Astrocyte (in vitro differentiated cells and primary cell): ENCODE data around the gene TKT. TPM values are rescaled to one million over a fixed set of nuclear protein-coding genes. Genes with fewer than 3 reads are reported as not detected.
A peak's percentile ranks its signal among the peaks of the same experiment; 100 is the strongest.

Experiments
- DNase-seq: peaks from one replicate; pipeline ENCODE4 v3.0.0-alpha.2; 2010; ENCODE audit warnings: low read depth
- FAIRE-seq: peaks from 2 replicates; lab custom pipeline; 2011; peaks lifted over from hg19 to GRCh38; lab: Jason Lieb, UNC
- H2AFZ ChIP-seq: 2 replicates; pipeline ENCODE4 v1.6.0; 2012; ENCODE audit warnings: low read depth, low read length, inconsistent platforms
- H3K27ac ChIP-seq: 2 replicates; pipeline ENCODE4 v1.5.1; 2011; ENCODE audit warnings: low read depth, low read length, inconsistent platforms
- H3K27me3 ChIP-seq: 2 replicates; pipeline ENCODE4 v1.6.0; 2011; ENCODE audit warnings: low read length, inconsistent platforms; ENCODE audit not compliant: insufficient read depth
- H3K36me3 ChIP-seq: 2 replicates; pipeline ENCODE4 v1.5.1; 2011; ENCODE audit warnings: low read length, inconsistent platforms; ENCODE audit not compliant: insufficient read depth
- H3K4me1 ChIP-seq: 2 replicates; pipeline ENCODE4 v1.5.1; 2011; ENCODE audit warnings: low read length, inconsistent platforms; ENCODE audit not compliant: insufficient read depth
- H3K4me2 ChIP-seq: 2 replicates; pipeline ENCODE4 v1.6.0; 2012; ENCODE audit warnings: low read length, inconsistent platforms
- H3K4me3 ChIP-seq: 2 replicates; pipeline ENCODE4 v1.5.1; 2011; ENCODE audit warnings: low read depth, mild to moderate bottlenecking, low read length, inconsistent platforms; ENCODE audit not compliant: insufficient read depth
- H3K79me2 ChIP-seq: 2 replicates; pipeline ENCODE4 v1.6.0; 2012; ENCODE audit warnings: mild to moderate bottlenecking, low read length, inconsistent platforms; ENCODE audit not compliant: insufficient read depth
- H3K9ac ChIP-seq: 2 replicates; pipeline ENCODE4 v1.6.0; 2012; ENCODE audit warnings: mild to moderate bottlenecking, low read length, inconsistent platforms
- H3K9me3 ChIP-seq: 2 replicates; pipeline ENCODE4 v1.5.1; 2012; ENCODE audit warnings: low read depth, mild to moderate bottlenecking, low read length, inconsistent platforms; ENCODE audit not compliant: insufficient read depth
- H4K20me1 ChIP-seq: 2 replicates; pipeline ENCODE4 v1.6.0; 2012; ENCODE audit warnings: low read length, inconsistent platforms; ENCODE audit not compliant: insufficient read depth
- H3K27ac Mint-ChIP-seq: one replicate; pipeline ENCODE4 v1.8.0; 2021; ENCODE audit warnings: mild to moderate bottlenecking, mixed read lengths; ENCODE audit not compliant: unreplicated experiment
- H3K27me3 Mint-ChIP-seq: one replicate; pipeline ENCODE4 v1.8.0; 2021; ENCODE audit warnings: low read depth, mixed read lengths; ENCODE audit not compliant: unreplicated experiment
- H3K36me3 Mint-ChIP-seq: one replicate; pipeline ENCODE4 v1.8.0; 2021; ENCODE audit warnings: low read depth, mixed read lengths; ENCODE audit not compliant: unreplicated experiment
- H3K4me1 Mint-ChIP-seq: one replicate; pipeline ENCODE4 v1.8.0; 2021; ENCODE audit warnings: low read depth, mixed read lengths; ENCODE audit not compliant: unreplicated experiment
- H3K4me3 Mint-ChIP-seq: one replicate; pipeline ENCODE4 v1.8.0; 2021; ENCODE audit warnings: mild to moderate bottlenecking, moderate library complexity, mixed read lengths; ENCODE audit not compliant: unreplicated experiment
- H3K9me3 Mint-ChIP-seq: one replicate; pipeline ENCODE4 v1.8.0; 2021; ENCODE audit warnings: mild to moderate bottlenecking, mixed read lengths; ENCODE audit not compliant: unreplicated experiment
- CTCF ChIP-seq: IDR thresholded peaks from 2 replicates; pipeline ENCODE4 v1.5.1; 2011; ENCODE audit warnings: low read depth, mild to moderate bottlenecking, inconsistent platforms, low read length, moderate library complexity; ENCODE audit not compliant: insufficient read depth
- EZH2 ChIP-seq: IDR thresholded peaks from 2 replicates; pipeline ENCODE4 v1.6.1; 2012; ENCODE audit warnings: mild to moderate bottlenecking, low read length, inconsistent platforms; ENCODE audit not compliant: insufficient read depth
- total RNA-seq: library from RNA; stranded (reverse); gene quantifications from 2 replicates; pipeline ENCODE4 v1.2.1, GENCODE V29; 2021

Gene TKT
- total RNA-seq, 1 donor from 2014 or later = 318 TPM

- DNase-seq (no peak), FAIRE-seq (no peak)
- Histone ChIP-seq H3K4me2 (peak overlapping the region; percentile 13), H3K4me3 (no peak overlapping the region), H3K4me1 (peaks cover 22% of the 10 kb centered on the region), H2AFZ (no peak overlapping the region), H3K27ac (no peak overlapping the region), H3K79me2 (peaks cover 98% of the 10 kb centered on the region), H3K27me3 (no peaks in the 10 kb centered on the region), H3K9ac (no peak overlapping the region), H3K36me3 (peaks cover 6% of the 10 kb centered on the region), H3K9me3 (no peaks in the 10 kb centered on the region), H4K20me1 (peaks cover 93% of the 10 kb centered on the region)
- Mint-ChIP-seq H3K9me3 (no peaks in the 10 kb centered on the region), H3K36me3 (peaks cover 4% of the 10 kb centered on the region), H3K4me1 (peaks cover 22% of the 10 kb centered on the region), H3K27me3 (no peaks in the 10 kb centered on the region), H3K27ac (no peak overlapping the region), H3K4me3 (no peak overlapping the region)
- TF ChIP-seq CTCF (no peak), EZH2 (no peak)
These were observed 4.8 kb downstream of the TKT start for GRCh38 chr3:53250881-53251605.

GRCh38 chr3:53250453-53250852 lies 5.4 kb downstream of the TKT start:
- H3K9me3 Mint-ChIP-seq = no peaks in the 10 kb centered on the region
- H3K4me1 ChIP-seq = peaks cover 22% of the 10 kb centered on the region
- H3K9me3 ChIP-seq = no peaks in the 10 kb centered on the region
- peaks cover 22% of the 10 kb centered on the region for H3K4me1 Mint-ChIP-seq
- H3K27me3 Mint-ChIP-seq = no peaks in the 10 kb centered on the region
- peaks cover 99% of the 10 kb centered on the region for H4K20me1 ChIP-seq
- no peak overlapping the region for H3K27ac ChIP-seq
- TF ChIP-seq CTCF = no peak
- TF ChIP-seq EZH2 = no peak
- FAIRE-seq (no peak), DNase-seq (peak; percentile 40)
- peaks cover 6% of the 10 kb centered on the region for H3K36me3 ChIP-seq
- H3K9ac ChIP-seq = no peak overlapping the region
- H3K27ac Mint-ChIP-seq = no peak overlapping the region
- H3K27me3 ChIP-seq = no peaks in the 10 kb centered on the region
- H3K36me3 Mint-ChIP-seq = peaks cover 4% of the 10 kb centered on the region
- H2AFZ ChIP-seq = no peak overlapping the region
- H3K4me3 ChIP-seq = no peak overlapping the region
- no peak overlapping the region for H3K4me3 Mint-ChIP-seq
- peaks cover 100% of the 10 kb centered on the region for H3K79me2 ChIP-seq
- peak overlapping the region; percentile 13 for H3K4me2 ChIP-seq

- H3K4me3 ChIP-seq = no peak overlapping the region
- no peak for FAIRE-seq
- H3K4me1 Mint-ChIP-seq = peaks cover 25% of the 10 kb centered on the region
- H3K4me1 ChIP-seq = peaks cover 21% of the 10 kb centered on the region
- peaks cover 98% of the 10 kb centered on the region for H4K20me1 ChIP-seq
- peaks cover 100% of the 10 kb centered on the region for H3K79me2 ChIP-seq
- H3K27me3 ChIP-seq = no peaks in the 10 kb centered on the region
- no peaks in the 10 kb centered on the region for H3K27me3 Mint-ChIP-seq
- no peak for TF ChIP-seq CTCF
- no peak for TF ChIP-seq EZH2
- no peak for DNase-seq
- H3K4me2 ChIP-seq = no peak overlapping the region
- H3K9ac ChIP-seq = no peak overlapping the region
- no peak overlapping the region for H3K4me3 Mint-ChIP-seq
- no peaks in the 10 kb centered on the region for H3K9me3 ChIP-seq
- peaks cover 4% of the 10 kb centered on the region for H3K36me3 Mint-ChIP-seq
- no peaks in the 10 kb centered on the region for H3K9me3 Mint-ChIP-seq
- no peak overlapping the region for H3K27ac Mint-ChIP-seq
- no peak overlapping the region for H2AFZ ChIP-seq
- H3K27ac ChIP-seq = no peak overlapping the region
- H3K36me3 ChIP-seq = peaks cover 6% of the 10 kb centered on the region
These were observed 7.7 kb downstream of the TKT start for GRCh38 chr3:53248161-53248560.
